Stomach (tissue), 9 donors: ENCODE measurements around the gene NT5DC4. TPM values are rescaled to one million over a fixed set of nuclear protein-coding genes. Genes with fewer than 3 reads are reported as not detected.

Source experiments
- DNase-seq, 2 donors: peaks; one replicate each; pipeline versions ENCODE4 v3.0.0 to v3.0.0-alpha.2; 2013 to 2019
- H3K27ac ChIP-seq, 5 donors: fragments of 200-600 bp in 4 of 5; sonication (generic) in 4 of 5; one replicate each; pipeline ENCODE4 v1.5.1; 2013 to 2019; ENCODE audit warnings: mild to moderate bottlenecking in 1 of 5, moderate library complexity in 1 of 5
- H3K27me3 ChIP-seq, 3 donors: fragments of 200-600 bp; sonication (generic); one replicate each; pipeline ENCODE4 v1.5.1; 2017 to 2019; ENCODE audit warnings: mixed run types in 1 of 3
- H3K36me3 ChIP-seq, 4 donors: fragments of 200-600 bp; sonication (generic); 1 replicate in 3 of 4; 2 replicates in 1 of 4; pipeline ENCODE4 v1.5.1; 2016 to 2019
- H3K4me1 ChIP-seq, 4 donors: fragments of 200-600 bp; sonication (generic); one replicate each; pipeline ENCODE4 v1.5.1; 2016 to 2019
- H3K4me3 ChIP-seq, 4 donors: fragments of 200-600 bp; sonication (generic) in 3 of 4; one replicate each; pipeline ENCODE4 v1.5.1; 2016 to 2019; ENCODE audit warnings: mild to moderate bottlenecking in 1 of 4
- H3K9me3 ChIP-seq, 4 donors: fragments of 200-600 bp; sonication (generic); one replicate each; pipeline ENCODE4 v1.5.1; 2016 to 2019
- EP300 ChIP-seq: sonication (generic); formaldehyde crosslinking; IDR thresholded peaks from one replicate; pipeline ENCODE4 v1.6.1; 2017; ENCODE audit warnings: antibody characterized with exemption
- POLR2A ChIP-seq, 4 donors: fragments of 450-650 bp; IDR thresholded peaks; one replicate each; pipeline ENCODE4 v1.6.1; 2016; ENCODE audit warnings: antibody characterized with exemption in 4 of 4, control low read depth in 2 of 4, mild to moderate bottlenecking in 1 of 4, moderate library complexity in 1 of 4
- POLR2AphosphoS5 ChIP-seq, 3 donors: sonication (generic); formaldehyde crosslinking; IDR thresholded peaks; one replicate each; pipeline ENCODE4 v1.6.1; 2016; ENCODE audit warnings: antibody characterized with exemption in 3 of 3
- WGBS, 5 donors: extraction: QIAGEN DNeasy Blood & Tissue Kit in 3 of 5; methylation state at CpG; one replicate each; pipeline versions ENCODE4 v1.1.5 to v1.1.7; 2013 to 2018; 5-methylcytosine and 5-hydroxymethylcytosine counted together
- intact Hi-C: fragments of 100-400 bp; cut with DNase I; formaldehyde crosslinking; loops from one replicate; pipeline ENCODE4 v1.15.1; 2023; ENCODE audit warnings: low total_unique reads
- polyA plus RNA-seq, 3 donors: library from polyadenylated mRNA; stranded (reverse); fragments of 200-250 nt; gene quantifications; one replicate each; pipeline ENCODE4 v1.2.3, GENCODE V29; 2013
- total RNA-seq, 5 donors: library from RNA; depleted of rRNA; stranded (reverse); fragments of >200 nt; gene quantifications; one replicate each; pipeline versions ENCODE4 v1.1.0 to v1.2.3, GENCODE V29; 2014 to 2016
- TF ChIP-seq, protein P1 (sequence below), 7 experiments: fragments of 450-650 bp in 4 of 7; fragments of 200-600 bp in 3 of 7; sonication (generic) in 3 of 7; IDR thresholded peaks; one replicate each; pipeline ENCODE4 v1.5.1; 2016 to 2019; ENCODE audit warnings: antibody characterized with exemption in 7 of 7, control low read depth in 2 of 7, mild to moderate bottlenecking in 1 of 7
- donor health status: healthy with polysubstance abuse.
- donor health status: Bipolar disorder and iron deficiency.
- donor health status: healthy.

Gene NT5DC4
- total and polyA plus RNA-seq, 8 donors, result not detected

DNA sequence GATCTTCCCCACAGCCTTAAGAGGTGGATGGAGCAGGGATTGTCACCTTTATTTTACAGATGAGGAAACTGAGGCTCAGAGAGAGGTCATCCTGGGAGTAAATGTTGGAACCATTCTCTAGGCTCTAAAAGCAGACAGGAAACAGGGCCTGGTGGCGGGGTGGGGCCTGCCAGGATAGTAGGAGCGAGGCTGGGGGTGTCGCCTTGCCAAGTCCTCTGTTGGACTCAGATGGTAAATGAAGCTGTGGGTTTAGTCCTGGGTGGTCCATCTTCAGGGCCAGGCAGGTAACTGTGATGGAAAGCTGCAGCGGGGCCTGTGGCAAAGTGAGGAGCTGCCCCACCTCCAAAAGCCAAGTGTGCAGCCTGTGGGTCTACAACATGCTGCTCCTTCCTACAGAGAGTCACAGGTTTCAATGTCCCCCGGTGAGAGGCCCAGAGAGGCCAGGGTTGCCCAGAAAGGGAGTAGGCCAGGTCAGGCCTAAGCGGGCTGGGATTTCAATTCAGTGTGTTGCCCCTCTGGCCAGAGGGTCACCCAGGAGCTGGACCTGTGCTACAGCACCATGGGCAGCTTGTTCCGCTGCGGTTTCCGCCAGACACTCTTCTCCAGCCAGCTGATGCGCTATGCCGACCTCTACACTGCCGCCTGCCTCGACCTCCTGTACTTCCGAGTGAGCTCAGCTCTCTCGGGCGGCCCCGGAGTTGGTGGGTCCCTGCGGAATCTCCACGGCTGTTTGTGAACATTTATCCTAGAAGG lies 6.6 kb downstream of the NT5DC4 start:
- intact Hi-C loops, result loop anchor here (5.0 kb wide), 1 partner anchor 100 kb away; no protein-coding TSS in a partner anchor
- TF ChIP-seq POLR2A (IDR thresholded peaks at IDR 0.05), result no peak
- TF ChIP-seq EP300, result no peak
- TF ChIP-seq POLR2AphosphoS5 (IDR thresholded peaks at IDR 0.05), result no peak
- TF ChIP-seq, protein P1, sequence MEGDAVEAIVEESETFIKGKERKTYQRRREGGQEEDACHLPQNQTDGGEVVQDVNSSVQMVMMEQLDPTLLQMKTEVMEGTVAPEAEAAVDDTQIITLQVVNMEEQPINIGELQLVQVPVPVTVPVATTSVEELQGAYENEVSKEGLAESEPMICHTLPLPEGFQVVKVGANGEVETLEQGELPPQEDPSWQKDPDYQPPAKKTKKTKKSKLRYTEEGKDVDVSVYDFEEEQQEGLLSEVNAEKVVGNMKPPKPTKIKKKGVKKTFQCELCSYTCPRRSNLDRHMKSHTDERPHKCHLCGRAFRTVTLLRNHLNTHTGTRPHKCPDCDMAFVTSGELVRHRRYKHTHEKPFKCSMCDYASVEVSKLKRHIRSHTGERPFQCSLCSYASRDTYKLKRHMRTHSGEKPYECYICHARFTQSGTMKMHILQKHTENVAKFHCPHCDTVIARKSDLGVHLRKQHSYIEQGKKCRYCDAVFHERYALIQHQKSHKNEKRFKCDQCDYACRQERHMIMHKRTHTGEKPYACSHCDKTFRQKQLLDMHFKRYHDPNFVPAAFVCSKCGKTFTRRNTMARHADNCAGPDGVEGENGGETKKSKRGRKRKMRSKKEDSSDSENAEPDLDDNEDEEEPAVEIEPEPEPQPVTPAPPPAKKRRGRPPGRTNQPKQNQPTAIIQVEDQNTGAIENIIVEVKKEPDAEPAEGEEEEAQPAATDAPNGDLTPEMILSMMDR (IDR thresholded peaks at IDR 0.05), result no peak
- H3K36me3 ChIP-seq, result no peaks in the 10 kb centered on the region
- H3K27me3 ChIP-seq, result peaks cover 0 to 4% (median 0%) of the 10 kb centered on the region in 3 donors
- H3K4me3 ChIP-seq, result no peak overlapping the region
- H3K27ac ChIP-seq, result no peak overlapping the region
- no peaks in the 10 kb centered on the region for H3K9me3 ChIP-seq
- WGBS, 5 donors, result 88 to 95% (median 92%) methylated on average over 18 to 19 of the region's 19 CpGs
- H3K4me1 ChIP-seq, result peaks cover 0 to 9% (median 4%) of the 10 kb centered on the region in 4 donors
- no peak for DNase-seq

DNA sequence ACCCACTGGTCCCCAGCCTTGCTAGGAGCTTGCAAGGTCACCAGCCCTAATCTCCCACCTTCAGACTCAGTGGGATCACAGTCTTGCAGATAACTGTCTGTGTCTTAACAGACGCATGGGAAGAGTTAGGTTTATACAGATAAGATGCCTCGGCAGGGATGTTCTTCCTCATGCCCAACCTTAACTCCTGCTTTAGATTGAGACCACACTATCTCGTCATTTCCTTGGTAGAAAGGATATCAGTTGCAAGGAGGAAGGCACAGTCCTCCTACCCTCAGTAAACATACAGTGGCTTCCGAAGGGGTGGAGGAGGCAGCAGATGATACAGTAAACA lies 7.2 kb downstream of the NT5DC4 start:
- no peak for DNase-seq
- peaks cover 0 to 9% (median 4%) of the 10 kb centered on the region in 4 donors for H3K4me1 ChIP-seq
- no peak overlapping the region for H3K4me3 ChIP-seq
- no peaks in the 10 kb centered on the region for H3K36me3 ChIP-seq
- whole genome bisulfite sequencing, 5 donors, result 67 to 81% (median 78%) methylated on average over 4 of the region's 4 CpGs
- peaks cover 0 to 4% (median 0%) of the 10 kb centered on the region in 3 donors for H3K27me3 ChIP-seq
- TF ChIP-seq, protein P1 (IDR thresholded peaks at IDR 0.05), result no peak
- no peak for TF ChIP-seq POLR2A (IDR thresholded peaks at IDR 0.05)
- TF ChIP-seq EP300, result no peak
- TF ChIP-seq POLR2AphosphoS5 (IDR thresholded peaks at IDR 0.05), result no peak
- intact Hi-C loops, result loop anchor here (5.0 kb wide), 1 partner anchor 101 kb away; no protein-coding TSS in a partner anchor
- no peaks in the 10 kb centered on the region for H3K9me3 ChIP-seq
- no peak overlapping the region for H3K27ac ChIP-seq

DNA sequence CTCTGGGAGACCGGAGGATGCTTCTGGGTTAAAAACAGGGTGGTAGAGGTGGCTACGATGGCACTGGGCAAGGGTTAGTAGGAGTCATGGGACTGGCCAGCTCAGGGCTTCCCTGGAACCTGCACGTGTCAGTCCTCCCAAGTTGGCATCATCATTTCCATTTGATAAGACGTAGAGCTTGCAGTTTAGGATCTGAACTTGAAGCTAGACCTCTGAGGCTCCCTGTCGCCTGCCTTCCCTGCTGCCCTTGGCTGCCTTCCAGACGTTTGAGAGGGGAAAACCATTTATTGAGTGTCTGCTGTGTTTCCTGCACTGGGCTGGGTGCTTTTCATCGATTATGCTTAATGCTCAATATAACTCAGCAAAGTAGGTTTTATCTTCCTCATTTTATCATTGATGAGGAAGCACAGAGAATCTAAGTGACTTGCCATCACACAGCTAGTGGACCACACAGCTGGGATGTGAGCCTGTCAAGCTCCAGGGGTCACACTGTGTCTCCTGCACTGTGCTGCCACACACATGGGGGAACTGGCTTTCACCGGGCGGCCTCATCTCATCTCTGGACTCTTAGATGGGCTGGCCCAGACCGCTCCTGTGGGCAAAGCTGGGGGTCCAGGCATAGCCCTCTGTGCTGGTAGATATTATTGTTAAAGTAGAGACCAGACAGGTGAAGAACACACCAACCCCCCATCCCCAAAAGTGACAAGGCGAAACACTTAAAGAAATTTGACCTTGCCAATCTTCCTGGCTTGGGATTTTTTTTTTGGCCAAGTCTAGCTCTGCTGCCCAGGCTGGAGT lies 7.8 kb downstream of the NT5DC4 start:
- Histone ChIP-seq H3K4me3 (no peak overlapping the region), H3K27me3 (peaks cover 0 to 4% (median 0%) of the 10 kb centered on the region in 3 donors), H3K27ac (no peak overlapping the region), H3K4me1 (peaks cover 0 to 9% (median 4%) of the 10 kb centered on the region in 4 donors), H3K9me3 (no peaks in the 10 kb centered on the region), H3K36me3 (no peaks in the 10 kb centered on the region)
- intact Hi-C loops, result loop anchor here (5.0 kb wide), 1 partner anchor 101 kb away; no protein-coding TSS in a partner anchor
- WGBS, 5 donors, result 49 to 63% (median 53%) methylated on average over 9 to 11 of the region's 11 CpGs
- no peak for DNase-seq
- TF ChIP-seq EP300 (no peak), POLR2A (IDR thresholded peaks at IDR 0.05) (no peak), POLR2AphosphoS5 (IDR thresholded peaks at IDR 0.05) (no peak)
- TF ChIP-seq, protein P1 (IDR thresholded peaks at IDR 0.05), result no peak

DNA sequence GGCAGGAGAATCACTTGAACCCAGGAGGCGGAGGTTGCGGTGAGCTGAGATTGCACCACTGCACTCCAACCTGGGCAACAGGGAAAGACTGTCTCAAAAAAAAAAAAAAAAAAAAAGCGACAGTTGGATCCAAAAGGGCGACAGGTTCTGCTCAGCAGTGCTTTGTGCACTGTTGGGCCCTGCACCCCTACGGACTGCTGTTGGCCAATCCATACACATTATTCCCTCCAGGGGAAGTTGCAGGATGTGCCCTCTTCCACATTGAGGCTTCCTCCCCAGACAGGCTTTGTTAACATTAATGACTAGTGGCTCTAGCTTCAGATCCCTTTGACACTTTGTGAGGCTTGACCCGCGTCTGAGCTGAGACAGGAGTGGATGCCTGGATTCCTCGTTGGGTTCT lies 9.4 kb downstream of the NT5DC4 start:
- no peak for DNase-seq
- Histone ChIP-seq H3K27me3 (peaks cover 0 to 4% (median 0%) of the 10 kb centered on the region in 3 donors), H3K27ac (no peak overlapping the region), H3K4me1 (peaks cover 0 to 13% (median 4%) of the 10 kb centered on the region in 4 donors), H3K4me3 (no peak overlapping the region), H3K9me3 (no peaks in the 10 kb centered on the region), H3K36me3 (no peaks in the 10 kb centered on the region)
- no peak for TF ChIP-seq EP300
- no peak for TF ChIP-seq POLR2A (IDR thresholded peaks at IDR 0.05)
- TF ChIP-seq POLR2AphosphoS5 (IDR thresholded peaks at IDR 0.05), result no peak
- TF ChIP-seq, protein P1 (IDR thresholded peaks at IDR 0.05), result no peak
- intact Hi-C loops, result no loop called here
- 83 to 90% (median 84%) methylated on average over 7 to 8 of the region's 8 CpGs for WGBS, 5 donors
